Fibroblast of villous mesenchyme (primary cell): ENCODE data around the gene SULT2B1. TPM values are rescaled to one million over a fixed set of nuclear protein-coding genes. Genes with fewer than 3 reads are reported as not detected.

Experiments used
- DNase-seq: peaks from one replicate; pipeline ENCODE4 v3.0.0-alpha.2; 2010; ENCODE audit warnings: low read depth
- H3K4me3 ChIP-seq: 2 replicates; pipeline ENCODE4 v1.5.1; 2011; ENCODE audit warnings: low read depth, mild to moderate bottlenecking, low read length
- total RNA-seq: library from RNA; depleted of rRNA; stranded (reverse); fragments of >200 nt; gene quantifications from 2 replicates; pipeline ENCODE4 v1.2.3, GENCODE V29; 2012
- TF ChIP-seq, protein P1 (sequence below): IDR thresholded peaks from 2 replicates; pipeline ENCODE4 v1.5.1; 2012; ENCODE audit warnings: low read depth, mild to moderate bottlenecking, low read length; ENCODE audit not compliant: insufficient read depth

SULT2B1 gene
- total RNA-seq, 1 donor = not detected

DNA sequence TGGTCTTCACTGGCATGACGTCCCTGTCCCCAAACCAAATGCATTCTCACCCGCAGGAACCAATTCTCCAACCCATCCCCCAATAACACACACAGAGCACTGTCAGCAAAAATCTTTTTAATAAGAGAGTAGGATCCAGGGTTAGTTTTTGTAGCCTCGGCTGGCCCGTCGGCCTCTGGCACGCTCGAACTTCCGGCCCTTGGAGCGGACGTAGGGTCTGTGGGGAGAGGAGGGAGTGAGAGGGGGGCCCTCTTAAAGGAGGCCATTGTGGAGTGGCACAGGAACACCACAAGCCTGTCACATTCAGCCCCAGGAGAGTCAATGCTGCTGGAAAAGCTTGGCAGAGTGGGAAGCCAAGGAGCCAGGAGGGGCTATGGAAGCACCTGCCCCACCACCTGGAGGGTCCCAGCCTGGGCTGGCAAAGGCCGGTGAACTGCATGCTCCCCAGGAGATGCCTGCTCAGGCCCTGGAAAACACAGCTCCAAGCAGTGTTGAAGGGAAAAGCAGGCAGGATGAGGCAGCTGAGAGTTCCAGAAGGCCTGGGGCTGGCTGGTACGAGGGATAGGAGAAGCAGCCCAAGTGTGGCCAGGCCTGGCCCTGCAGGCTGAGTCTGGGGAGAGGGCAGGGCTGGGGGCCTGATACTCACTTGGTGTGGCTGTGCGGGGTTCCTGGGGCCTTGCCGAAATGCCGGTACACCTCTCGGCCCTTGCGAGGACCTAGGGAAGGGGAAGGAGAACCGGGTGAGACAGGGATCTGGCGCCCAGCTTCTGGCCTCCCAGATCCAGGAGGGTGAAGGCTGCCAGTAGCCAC lies 63.5 kb downstream of the SULT2B1 start:
- TF ChIP-seq, protein P1, sequence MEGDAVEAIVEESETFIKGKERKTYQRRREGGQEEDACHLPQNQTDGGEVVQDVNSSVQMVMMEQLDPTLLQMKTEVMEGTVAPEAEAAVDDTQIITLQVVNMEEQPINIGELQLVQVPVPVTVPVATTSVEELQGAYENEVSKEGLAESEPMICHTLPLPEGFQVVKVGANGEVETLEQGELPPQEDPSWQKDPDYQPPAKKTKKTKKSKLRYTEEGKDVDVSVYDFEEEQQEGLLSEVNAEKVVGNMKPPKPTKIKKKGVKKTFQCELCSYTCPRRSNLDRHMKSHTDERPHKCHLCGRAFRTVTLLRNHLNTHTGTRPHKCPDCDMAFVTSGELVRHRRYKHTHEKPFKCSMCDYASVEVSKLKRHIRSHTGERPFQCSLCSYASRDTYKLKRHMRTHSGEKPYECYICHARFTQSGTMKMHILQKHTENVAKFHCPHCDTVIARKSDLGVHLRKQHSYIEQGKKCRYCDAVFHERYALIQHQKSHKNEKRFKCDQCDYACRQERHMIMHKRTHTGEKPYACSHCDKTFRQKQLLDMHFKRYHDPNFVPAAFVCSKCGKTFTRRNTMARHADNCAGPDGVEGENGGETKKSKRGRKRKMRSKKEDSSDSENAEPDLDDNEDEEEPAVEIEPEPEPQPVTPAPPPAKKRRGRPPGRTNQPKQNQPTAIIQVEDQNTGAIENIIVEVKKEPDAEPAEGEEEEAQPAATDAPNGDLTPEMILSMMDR = no peak
- DNase-seq = no peak
- H3K4me3 ChIP-seq = no peak overlapping the region

DNA sequence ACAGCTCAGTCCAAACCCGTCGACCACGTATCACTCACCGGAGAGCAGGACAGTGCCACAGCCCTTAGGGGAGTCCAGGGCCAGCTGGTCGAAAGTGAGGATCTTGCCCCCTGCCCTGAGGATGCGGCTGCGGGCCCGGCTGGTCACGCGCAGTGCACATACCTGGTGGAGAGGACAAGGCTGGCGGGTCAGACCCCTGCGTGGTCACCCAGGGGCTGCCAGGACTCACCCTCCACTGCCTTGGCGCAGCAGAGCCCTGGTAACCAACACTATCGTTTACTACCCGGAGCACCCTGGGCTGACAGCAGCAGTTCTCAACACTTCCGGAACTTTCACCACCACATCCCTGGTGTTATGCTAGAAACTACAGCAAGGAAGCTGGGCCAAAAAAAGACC lies 64.1 kb downstream of the SULT2B1 start:
- TF ChIP-seq, protein P1 = no peak
- no peak overlapping the region for H3K4me3 ChIP-seq
- DNase-seq = no peak

DNA sequence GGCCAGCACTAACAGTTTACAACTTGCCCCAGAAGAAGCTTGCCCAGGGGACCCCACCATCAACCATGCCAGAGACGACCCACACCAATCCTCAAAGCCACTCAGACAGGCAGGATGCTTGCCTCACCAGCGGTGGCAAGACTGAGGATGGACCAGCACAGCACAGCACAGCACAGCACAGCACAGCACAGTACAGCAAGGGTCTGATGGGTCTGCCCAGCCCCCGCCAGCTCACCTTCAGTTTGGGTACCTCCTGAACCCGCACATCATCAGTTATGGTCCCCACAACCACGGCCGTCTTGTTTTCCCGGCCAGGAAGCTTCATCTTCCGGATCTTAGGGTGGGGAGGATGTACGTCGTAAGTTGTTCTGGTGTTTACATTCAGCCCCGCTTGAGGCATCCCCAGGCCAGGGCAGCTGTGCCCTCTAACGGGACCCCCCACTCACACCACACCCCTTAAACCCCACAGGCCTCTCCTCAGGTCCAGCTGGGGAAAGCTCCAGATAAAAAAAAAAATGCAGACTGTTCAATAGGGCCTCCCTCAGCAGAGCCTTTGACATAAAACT lies 64.6 kb downstream of the SULT2B1 start:
- peak overlapping the region; percentile 93 for H3K4me3 ChIP-seq

DNA sequence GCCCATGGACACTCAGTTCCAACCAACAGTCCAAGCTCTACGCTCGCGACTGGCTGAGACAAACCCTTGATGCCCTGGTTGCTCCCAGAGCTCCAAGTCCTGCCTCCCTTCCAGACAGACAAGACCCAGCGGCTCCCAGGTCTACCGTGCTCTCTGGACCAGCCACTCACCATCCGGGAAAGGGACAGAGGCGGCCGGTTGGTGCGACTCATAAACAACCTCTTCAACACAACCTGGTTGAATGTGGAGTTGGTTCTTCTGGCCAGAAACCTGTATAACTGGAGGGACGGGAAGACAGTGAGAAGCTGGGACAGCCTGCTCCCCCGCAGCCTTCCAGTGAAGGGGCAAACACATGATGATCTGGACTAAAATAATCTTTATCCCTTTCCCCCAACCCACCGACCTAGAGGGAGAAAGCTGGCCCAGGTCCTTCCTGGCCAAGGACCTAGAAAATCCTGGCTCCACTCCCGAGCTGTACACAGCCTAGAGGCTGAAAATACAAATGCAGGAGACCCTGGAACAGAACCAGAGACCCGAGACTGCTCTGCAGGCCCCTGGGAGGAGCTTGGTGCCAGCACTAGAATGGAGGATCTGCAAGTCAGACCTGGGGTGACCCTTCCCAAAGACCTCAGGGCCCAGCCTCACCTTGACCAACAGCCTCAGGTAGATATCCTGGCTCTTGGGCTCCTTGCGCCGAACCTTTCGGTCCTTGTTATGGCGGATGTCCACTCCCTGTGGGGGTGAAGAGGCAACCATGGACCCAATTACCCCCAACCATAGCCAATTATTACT lies 65.4 kb downstream of the SULT2B1 start:
- peak overlapping the region; percentile 93 for H3K4me3 ChIP-seq
- DNase-seq = no peak
- TF ChIP-seq, protein P1 = no peak

More for the DNA sequence above, 64.6 kb downstream of the SULT2B1 start:
- TF ChIP-seq, protein P1 = no peak
- no peak for DNase-seq

DNA sequence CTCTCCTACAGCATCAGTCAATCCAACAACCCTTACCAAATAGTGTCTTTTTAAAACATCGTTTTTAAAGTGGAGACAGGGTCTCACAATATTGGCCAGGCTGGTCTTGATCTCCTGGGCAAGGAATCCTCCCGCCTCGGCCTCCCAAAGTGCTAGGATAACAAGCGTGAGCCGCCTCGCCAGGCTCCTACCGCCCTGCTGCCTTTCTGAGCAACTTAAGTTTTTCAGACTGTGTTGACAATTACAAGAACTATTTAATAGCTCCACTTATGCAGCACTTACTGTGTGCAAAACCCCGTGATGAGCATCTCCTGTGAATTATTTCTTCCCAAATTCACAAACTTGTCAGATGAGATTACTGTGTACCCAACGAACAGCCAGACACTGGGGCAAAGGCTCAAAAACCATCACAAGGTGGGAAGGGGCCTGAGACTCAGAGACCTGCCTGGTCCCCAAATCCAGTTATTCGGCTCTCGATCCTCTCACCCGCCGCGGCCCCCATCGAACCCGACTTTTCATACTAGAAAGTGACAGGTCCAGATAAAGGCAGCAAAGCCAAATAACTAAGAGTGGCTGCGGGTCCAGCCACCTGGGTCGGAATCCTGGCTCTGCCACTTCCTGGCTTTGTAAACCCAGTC lies 66.4 kb downstream of the SULT2B1 start:
- DNase-seq = no peak
- peak overlapping the region; percentile 93 for H3K4me3 ChIP-seq
- TF ChIP-seq, protein P1 = no peak

DNA sequence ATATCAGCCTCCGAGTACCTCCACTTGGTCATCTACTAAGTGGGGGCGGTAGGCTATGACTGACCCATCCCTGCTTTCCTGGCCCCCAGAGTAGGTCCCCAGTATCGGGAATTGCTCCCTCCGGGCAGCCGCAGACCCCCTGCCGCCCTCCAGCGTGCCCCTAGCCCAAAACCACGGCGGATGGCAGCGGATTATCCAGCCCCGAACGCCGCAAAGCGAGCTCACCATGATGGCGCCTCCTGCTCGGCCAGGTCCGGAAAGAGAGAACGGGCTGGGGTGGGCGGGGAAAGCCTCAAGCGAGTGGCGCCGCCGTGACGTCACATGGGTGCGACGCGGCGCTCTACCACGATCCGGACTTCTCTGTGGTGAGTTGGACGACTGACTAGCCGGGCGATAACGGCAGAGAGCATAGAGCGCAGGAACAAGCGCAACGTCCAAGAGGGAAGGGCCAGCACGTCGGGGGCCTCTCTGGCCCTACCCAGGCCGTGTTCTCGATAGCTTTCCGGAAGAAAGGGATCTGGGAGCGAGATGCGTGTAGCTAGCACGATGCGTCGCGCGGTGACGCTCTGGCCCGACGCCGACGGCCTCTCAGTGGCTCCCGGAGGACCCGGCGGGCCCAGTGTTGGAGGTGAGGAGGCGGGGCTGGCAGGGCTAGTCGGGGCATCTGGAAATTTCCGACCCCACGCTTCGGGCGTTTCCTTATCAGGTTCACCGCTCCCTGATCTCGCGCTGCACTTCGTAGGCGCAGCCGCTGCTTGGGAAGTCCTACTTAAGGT lies 67.1 kb downstream of the SULT2B1 start, which contains the start of the genes RPL18 and SPHK2:
Gene RPL18 (minus strand): TSS at position 263 of the 776 bp plus-strand sequence. CDS start 35 bp downstream, at position 228.
Gene SPHK2 (plus strand): TSS at position 591 of the 776 bp plus-strand sequence. CDS start 1,009 bp downstream, outside the sequence.
- H3K4me3 ChIP-seq = peak within 1 kb of the TSS; percentile 93
- TF ChIP-seq, protein P1 = no peak
- peak; percentile 100 for DNase-seq
